Activated CD8-positive, alpha-beta memory T cell treated with anti-CD3 and anti-CD28 coated beads, Interleukin-2, amount 10 ng/mL, durations not matched to agents 7 days and 5 days (primary cell): ENCODE data around the gene FAM20B. TPM values are rescaled to one million over a fixed set of nuclear protein-coding genes. Genes with fewer than 3 reads are reported as not detected.

ENCODE experiments used
- ATAC-seq: fragments of 150-1000 bp; cut with Tn5 transposase; one replicate; pipeline ENCODE4 v1.10.0; 2021; ENCODE audit warnings: moderate library complexity
- CTCF ChIA-PET: fragments of 350-600 bp; sonication (Branson Sonifier 250); formaldehyde crosslinking; loops from one replicate; lab custom pipeline; 2021; ENCODE audit warnings: antibody characterized with exemption; lab: Charles Lee
- DNase-seq: peaks from one replicate; pipeline ENCODE4 v3.0.0-alpha.2; 2020
- H3K27ac Mint-ChIP-seq: one replicate; pipeline ENCODE4 v1.8.0; 2021; ENCODE audit warnings: mild to moderate bottlenecking, mixed read lengths
- H3K27me3 Mint-ChIP-seq: one replicate; pipeline ENCODE4 v1.8.0; 2021; ENCODE audit warnings: mixed read lengths
- H3K36me3 Mint-ChIP-seq: one replicate; pipeline ENCODE4 v1.8.0; 2021; ENCODE audit warnings: mild to moderate bottlenecking, mixed read lengths
- H3K4me1 Mint-ChIP-seq: one replicate; pipeline ENCODE4 v1.8.0; 2021; ENCODE audit warnings: mixed read lengths
- H3K4me3 Mint-ChIP-seq: one replicate; pipeline ENCODE4 v1.8.0; 2021; ENCODE audit warnings: mild to moderate bottlenecking, moderate library complexity, mixed read lengths
- H3K9me3 Mint-ChIP-seq: one replicate; pipeline ENCODE4 v1.8.0; 2022; ENCODE audit warnings: low read depth, mixed read lengths
- total RNA-seq, 2 experiments: library from RNA; stranded (reverse); gene quantifications; one replicate each; pipeline ENCODE4 v1.2.3, GENCODE V29; 2021

The FAM20B gene
- total RNA-seq, 2 experiments from 2014 or later: 23.8 to 30.7 TPM

DNA sequence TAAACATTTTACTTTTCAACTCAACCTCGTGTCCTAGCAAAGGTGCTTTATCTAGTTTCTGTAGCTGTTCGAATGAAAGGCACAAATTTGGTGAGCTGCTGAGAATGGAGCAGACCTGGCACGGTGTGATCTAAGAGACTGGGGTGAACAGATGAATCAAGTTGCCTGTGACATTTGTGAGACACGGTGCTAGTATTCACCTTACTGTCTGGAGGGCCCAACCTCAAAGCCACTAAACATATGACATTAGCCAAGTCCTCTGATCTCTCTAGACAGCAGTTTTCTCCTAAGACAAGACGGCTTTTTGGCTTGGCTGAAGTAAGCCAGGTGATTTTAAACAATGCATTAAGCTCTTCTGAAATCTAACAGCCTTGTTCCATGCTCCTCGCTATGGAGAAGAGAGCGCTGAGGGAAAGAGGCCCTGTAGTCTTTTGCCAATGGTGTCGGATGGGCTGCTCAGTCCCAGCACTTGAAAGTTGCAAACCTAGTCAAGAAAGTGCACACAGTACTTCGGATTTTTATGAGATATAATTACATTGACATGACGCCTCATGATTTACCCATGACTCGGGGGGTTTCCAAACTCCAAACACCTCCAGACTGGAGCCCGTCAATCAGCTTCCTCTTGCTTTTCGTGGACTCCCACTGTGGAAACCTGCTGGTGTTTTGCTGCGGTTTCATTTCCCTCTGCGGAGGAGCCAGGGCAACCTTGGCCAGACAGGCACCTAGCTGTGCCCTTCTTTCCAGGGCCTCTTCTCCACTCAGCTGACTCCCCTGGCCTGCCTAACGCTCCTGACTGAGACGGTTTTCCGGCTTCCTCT, 55.4 kb downstream of the FAM20B start:
- ATAC-seq (peak; percentile 20), DNase-seq (no peak)
- peaks cover 34% of the 10 kb centered on the region for H3K4me1 Mint-ChIP-seq
- peak overlapping the region; percentile 96 for H3K27ac Mint-ChIP-seq
- no peaks in the 10 kb centered on the region for H3K27me3 Mint-ChIP-seq
- H3K9me3 Mint-ChIP-seq: no peaks in the 10 kb centered on the region
- peaks cover 8% of the 10 kb centered on the region for H3K36me3 Mint-ChIP-seq
- CTCF ChIA-PET: interaction anchor here (0.7 to 6.1 kb wide), 10 partner anchors 11 to 734 kb away, joined by 3 to 52 read pairs (median 3); partner anchors contain the start of genes AXDND1 and SOAT1
- peak overlapping the region; percentile 99 for H3K4me3 Mint-ChIP-seq

GRCh38 chr1:179081687-179082332, 56.1 kb downstream of the FAM20B start, which contains the start of gene TOR3A:
Gene TOR3A, plus strand, starts transcription at chr1:179082070. Its CDS starts 59 bp downstream, at chr1:179082129.
- no peaks in the 10 kb centered on the region for H3K9me3 Mint-ChIP-seq
- H3K27ac Mint-ChIP-seq: peak within 1 kb of the TSS; percentile 96

DNA sequence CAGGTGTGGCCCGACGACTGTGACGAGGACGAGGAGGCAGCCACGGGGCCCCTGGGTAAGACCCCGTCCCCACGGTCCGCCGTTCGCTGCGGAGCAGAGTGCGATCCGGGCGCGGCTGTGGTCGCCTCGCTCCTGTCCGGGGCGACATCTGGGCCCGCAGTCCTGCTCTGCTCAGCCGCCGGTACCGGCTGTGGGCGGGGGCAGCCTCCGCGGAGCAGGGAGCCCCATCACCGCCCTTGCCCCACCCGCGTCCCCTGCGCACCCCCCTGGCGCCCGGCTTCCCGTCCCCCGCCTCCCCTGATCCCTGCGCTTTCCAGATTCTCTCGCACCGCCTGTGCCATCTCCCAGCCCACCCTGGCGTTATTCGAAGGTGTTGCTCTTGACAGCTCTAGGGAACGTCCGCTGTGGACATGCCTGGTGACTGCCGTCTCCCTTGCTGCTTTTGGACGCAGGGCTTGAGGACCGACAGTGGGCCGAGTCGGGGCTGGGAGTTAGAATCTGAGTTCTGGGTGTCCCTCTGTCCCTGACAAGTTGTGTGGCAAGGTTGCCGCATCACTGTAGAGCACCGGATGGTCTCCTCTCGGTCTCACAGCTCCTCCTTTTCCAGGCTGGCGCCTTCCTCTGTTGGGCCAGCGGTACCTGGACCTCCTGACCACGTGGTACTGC, 56.8 kb downstream of the FAM20B start:
- DNase-seq (peak; percentile 58), ATAC-seq (peak; percentile 41)
- H3K9me3 Mint-ChIP-seq: no peaks in the 10 kb centered on the region
- CTCF ChIA-PET: interaction anchor here (0.7 to 6.1 kb wide), 5 partner anchors 209 to 732 kb away, joined by 3 to 52 read pairs (median 4); partner anchors contain the start of genes AXDND1 and SOAT1
- H3K36me3 Mint-ChIP-seq: peaks cover 14% of the 10 kb centered on the region
- peak overlapping the region; percentile 99 for H3K4me3 Mint-ChIP-seq
- peak overlapping the region; percentile 96 for H3K27ac Mint-ChIP-seq
- peaks cover 34% of the 10 kb centered on the region for H3K4me1 Mint-ChIP-seq
- H3K27me3 Mint-ChIP-seq: no peaks in the 10 kb centered on the region

More at GRCh38 chr1:179081687-179082332, 56.1 kb downstream of the FAM20B start, which contains the start of gene TOR3A:
- Mint-ChIP-seq H3K27me3 (no peaks in the 10 kb centered on the region), H3K36me3 (peaks cover 11% of the 10 kb centered on the region), H3K4me3 (peak within 1 kb of the TSS; percentile 99), H3K4me1 (peaks cover 34% of the 10 kb centered on the region)
- DNase-seq (peak; percentile 93), ATAC-seq (peak; percentile 88)
- CTCF ChIA-PET: interaction anchor here (1.3 to 6.1 kb wide), 4 partner anchors 37 to 287 kb away, joined by 3 to 52 read pairs (median 17); partner anchors contain the start of genes AXDND1 and SOAT1

DNA sequence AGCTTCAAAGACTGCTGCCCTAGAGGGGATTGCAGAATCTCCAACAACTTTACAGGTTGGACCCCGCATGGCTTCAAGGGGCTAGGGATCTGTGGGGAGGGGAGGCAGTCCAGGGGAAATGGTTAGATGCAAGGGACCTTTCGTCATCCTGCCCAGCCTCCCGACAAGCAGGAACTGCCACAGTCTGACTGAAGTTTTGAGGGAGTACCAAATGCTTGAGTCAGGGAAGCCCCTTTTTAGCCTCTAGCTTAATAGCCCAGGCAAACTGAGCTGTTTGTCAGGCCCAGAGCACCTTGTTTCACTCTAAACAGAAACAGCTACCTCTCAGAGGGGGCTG, 57.3 kb downstream of the FAM20B start:
- peak; percentile 56 for DNase-seq
- peak; percentile 4 for ATAC-seq
- no peaks in the 10 kb centered on the region for H3K27me3 Mint-ChIP-seq
- H3K4me1 Mint-ChIP-seq: peaks cover 34% of the 10 kb centered on the region
- peaks cover 14% of the 10 kb centered on the region for H3K36me3 Mint-ChIP-seq
- CTCF ChIA-PET: interaction anchor here (0.7 to 6.1 kb wide), 4 partner anchors 209 to 732 kb away, joined by 3 to 52 read pairs (median 4); partner anchors contain the start of gene SOAT1
- peak overlapping the region; percentile 96 for H3K27ac Mint-ChIP-seq
- H3K4me3 Mint-ChIP-seq: peak overlapping the region; percentile 99
- H3K9me3 Mint-ChIP-seq: no peaks in the 10 kb centered on the region

DNA sequence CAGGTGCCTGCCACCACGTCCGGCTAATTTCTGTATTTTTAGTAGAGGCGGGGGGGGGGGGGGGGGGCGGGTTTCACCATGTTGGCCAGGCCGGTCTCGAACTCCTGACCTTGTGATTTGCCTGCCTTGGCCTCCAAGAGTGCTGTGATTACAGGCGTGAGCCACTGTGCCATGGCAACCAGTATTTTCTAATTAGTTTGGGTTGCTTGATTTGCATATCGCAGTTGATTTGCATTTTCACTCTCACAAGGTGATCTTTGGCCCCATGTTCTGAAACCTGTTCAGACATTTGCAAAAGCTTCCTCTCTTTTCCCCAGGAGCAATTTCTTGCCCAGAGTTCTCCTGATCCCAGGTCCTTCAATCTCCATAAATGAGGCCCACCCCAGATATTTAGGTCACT, 57.8 kb downstream of the FAM20B start:
- Mint-ChIP-seq H3K9me3 (no peaks in the 10 kb centered on the region), H3K27me3 (no peaks in the 10 kb centered on the region), H3K36me3 (peaks cover 14% of the 10 kb centered on the region), H3K27ac (peak overlapping the region; percentile 76), H3K4me3 (peak overlapping the region; percentile 99), H3K4me1 (peaks cover 37% of the 10 kb centered on the region)
- CTCF ChIA-PET: interaction anchor here (0.6 to 6.1 kb wide), 3 partner anchors 286 to 895 kb away, joined by 3 to 52 read pairs (median 3); no protein-coding TSS in a partner anchor
- no peak for ATAC-seq
- no peak for DNase-seq

GRCh38 chr1:179087665-179088064, 62.0 kb downstream of the FAM20B start:
- peaks cover 25% of the 10 kb centered on the region for H3K36me3 Mint-ChIP-seq
- peaks cover 20% of the 10 kb centered on the region for H3K4me1 Mint-ChIP-seq
- no peaks in the 10 kb centered on the region for H3K27me3 Mint-ChIP-seq
- DNase-seq (no peak), ATAC-seq (no peak)
- CTCF ChIA-PET: interaction anchor here (0.6 kb wide), 1 partner anchor 337 kb away, joined by 4 read pairs; no protein-coding TSS in a partner anchor
- H3K4me3 Mint-ChIP-seq: no peak overlapping the region
- no peaks in the 10 kb centered on the region for H3K9me3 Mint-ChIP-seq
- H3K27ac Mint-ChIP-seq: no peak overlapping the region

DNA sequence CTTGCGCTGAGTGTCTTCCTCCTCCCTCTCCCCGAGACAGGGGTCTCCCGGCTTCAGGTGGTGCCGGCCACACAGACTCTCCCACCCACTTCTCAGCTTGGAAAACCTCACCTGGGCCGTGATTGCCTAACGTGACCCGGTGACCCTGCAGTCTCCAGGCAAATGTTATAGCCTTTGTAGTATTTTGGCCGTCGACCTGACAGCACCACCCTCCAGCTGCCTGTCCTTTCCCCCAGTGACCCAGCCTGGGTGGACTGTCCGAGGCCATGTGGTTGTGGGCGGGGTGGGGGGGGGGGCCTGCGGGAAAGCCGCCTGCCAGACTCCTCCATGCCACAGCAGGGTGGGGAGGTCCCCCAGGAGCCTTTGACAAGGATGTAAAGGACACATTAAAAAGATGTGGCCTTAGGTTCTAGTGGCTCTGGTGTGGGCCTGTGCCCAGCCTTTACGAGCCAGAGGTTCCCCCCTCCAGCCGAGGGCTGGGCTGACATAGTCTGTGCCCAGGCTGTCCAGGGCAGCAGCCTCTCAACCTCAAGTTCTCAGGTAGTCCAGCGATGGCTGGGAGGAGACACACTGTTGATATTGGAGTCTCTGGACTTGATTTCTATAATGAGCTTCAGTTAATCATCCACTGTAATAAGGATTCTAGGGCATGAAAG, 64.3 kb downstream of the FAM20B start:
- Mint-ChIP-seq H3K36me3 (peaks cover 36% of the 10 kb centered on the region), H3K9me3 (no peaks in the 10 kb centered on the region), H3K27ac (no peak overlapping the region), H3K4me1 (peaks cover 5% of the 10 kb centered on the region), H3K4me3 (no peak overlapping the region), H3K27me3 (no peaks in the 10 kb centered on the region)
- DNase-seq (no peak), ATAC-seq (no peak)
- CTCF ChIA-PET: no interaction called here

GRCh38 chr1:179090522-179090921, 64.8 kb downstream of the FAM20B start:
- H3K36me3 Mint-ChIP-seq: peaks cover 35% of the 10 kb centered on the region
- H3K27ac Mint-ChIP-seq: no peak overlapping the region
- H3K4me1 Mint-ChIP-seq: peaks cover 5% of the 10 kb centered on the region
- DNase-seq (no peak), ATAC-seq (no peak)
- CTCF ChIA-PET: no interaction called here
- H3K9me3 Mint-ChIP-seq: no peaks in the 10 kb centered on the region
- no peak overlapping the region for H3K4me3 Mint-ChIP-seq
- no peaks in the 10 kb centered on the region for H3K27me3 Mint-ChIP-seq

DNA sequence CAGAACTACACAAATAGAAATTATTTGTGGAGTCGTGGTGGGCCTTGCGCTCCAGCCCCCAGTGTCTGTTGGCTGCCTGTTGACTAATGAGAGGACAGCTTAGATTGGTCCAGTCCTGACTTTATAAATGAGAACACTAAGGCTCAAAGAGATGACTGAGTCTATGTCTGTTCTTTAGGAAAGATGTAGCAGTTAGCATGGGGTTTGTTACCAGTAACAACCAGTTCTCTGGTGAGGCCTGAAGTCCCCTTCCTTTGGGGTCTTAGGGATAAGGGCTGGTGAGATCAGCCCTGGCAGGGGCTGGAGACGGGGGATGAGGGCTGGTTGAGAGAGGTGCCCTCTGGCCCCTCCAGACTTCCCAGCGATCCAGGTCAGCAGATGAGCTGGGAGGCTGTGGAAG, 65.2 kb downstream of the FAM20B start:
- DNase-seq: no peak
- Mint-ChIP-seq H3K4me1 (peaks cover 5% of the 10 kb centered on the region), H3K4me3 (no peak overlapping the region), H3K27me3 (no peaks in the 10 kb centered on the region), H3K36me3 (peaks cover 35% of the 10 kb centered on the region), H3K9me3 (no peaks in the 10 kb centered on the region), H3K27ac (peak overlapping the region; percentile 40)
- ATAC-seq: no peak
- CTCF ChIA-PET: no interaction called here

- CTCF ChIA-PET: interaction anchor here (0.8 kb wide), 1 partner anchor 12 kb away, joined by 3 read pairs; no protein-coding TSS in a partner anchor
- H3K9me3 Mint-ChIP-seq: no peaks in the 10 kb centered on the region
- peaks cover 3% of the 10 kb centered on the region for H3K4me1 Mint-ChIP-seq
- no peak overlapping the region for H3K27ac Mint-ChIP-seq
- H3K36me3 Mint-ChIP-seq: peaks cover 33% of the 10 kb centered on the region
- H3K4me3 Mint-ChIP-seq: no peak overlapping the region
- DNase-seq: no peak
- no peak for ATAC-seq
- no peaks in the 10 kb centered on the region for H3K27me3 Mint-ChIP-seq
Measured at GRCh38 chr1:179091691-179092165, 66.0 kb downstream of the FAM20B start.

DNA sequence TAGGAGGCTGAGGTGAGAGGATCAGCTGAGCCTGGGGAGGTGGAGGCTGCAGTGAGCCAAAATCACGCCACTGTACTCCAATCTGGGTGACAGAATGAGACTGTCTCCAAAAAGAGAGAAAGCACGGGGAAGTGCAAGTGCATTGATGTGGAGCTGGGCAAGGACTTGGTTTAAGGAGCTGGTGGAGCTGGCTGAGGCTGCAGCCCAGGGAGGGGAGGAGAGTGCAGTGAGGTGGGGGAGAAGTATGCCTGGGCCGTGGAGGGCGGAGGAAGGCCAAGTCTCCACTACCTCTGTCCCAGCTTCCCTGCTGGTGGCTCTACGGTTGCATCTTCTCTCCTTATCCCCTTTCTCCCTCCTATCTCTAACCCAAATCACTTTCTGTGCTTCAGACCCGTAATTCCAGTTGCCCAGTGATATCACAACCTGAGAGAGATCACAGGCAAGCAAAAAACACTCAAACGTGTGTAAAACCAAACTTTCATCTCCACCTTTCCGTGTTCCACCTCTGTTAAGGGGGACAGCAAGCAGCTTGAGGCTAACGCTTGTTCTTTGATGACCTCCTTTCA, 67.3 kb downstream of the FAM20B start:
- H3K4me1 Mint-ChIP-seq: peaks cover 3% of the 10 kb centered on the region
- no peaks in the 10 kb centered on the region for H3K27me3 Mint-ChIP-seq
- H3K4me3 Mint-ChIP-seq: no peak overlapping the region
- ATAC-seq: no peak
- peaks cover 31% of the 10 kb centered on the region for H3K36me3 Mint-ChIP-seq
- CTCF ChIA-PET: interaction anchor here (1.2 to 2.6 kb wide), 2 partner anchors 13 to 14 kb away, joined by 4 to 9 read pairs; no protein-coding TSS in a partner anchor
- H3K27ac Mint-ChIP-seq: peak overlapping the region; percentile 30
- DNase-seq: no peak
- no peaks in the 10 kb centered on the region for H3K9me3 Mint-ChIP-seq

- H3K36me3 Mint-ChIP-seq: peaks cover 26% of the 10 kb centered on the region
- H3K27ac Mint-ChIP-seq: no peak overlapping the region
Measured at GRCh38 chr1:179094818-179095217, 69.1 kb downstream of the FAM20B start.

More at GRCh38 chr1:179094818-179095217, 69.1 kb downstream of the FAM20B start:
- ATAC-seq: no peak
- CTCF ChIA-PET: interaction anchor here (2.6 kb wide), 1 partner anchor 11 kb away, joined by 9 read pairs; no protein-coding TSS in a partner anchor
- no peaks in the 10 kb centered on the region for H3K27me3 Mint-ChIP-seq
- H3K4me3 Mint-ChIP-seq: no peak overlapping the region
- no peaks in the 10 kb centered on the region for H3K4me1 Mint-ChIP-seq
- DNase-seq: no peak
- H3K9me3 Mint-ChIP-seq: no peaks in the 10 kb centered on the region
